ENCODE measurements around the gene MTFR1L. TPM values are rescaled to one million over a fixed set of nuclear protein-coding genes. Genes with fewer than 3 reads are reported as not detected.

The MTFR1L gene
- total and polyA plus RNA-seq, 2 donors from 2014 or later = 66.6 to 108 TPM

DNA sequence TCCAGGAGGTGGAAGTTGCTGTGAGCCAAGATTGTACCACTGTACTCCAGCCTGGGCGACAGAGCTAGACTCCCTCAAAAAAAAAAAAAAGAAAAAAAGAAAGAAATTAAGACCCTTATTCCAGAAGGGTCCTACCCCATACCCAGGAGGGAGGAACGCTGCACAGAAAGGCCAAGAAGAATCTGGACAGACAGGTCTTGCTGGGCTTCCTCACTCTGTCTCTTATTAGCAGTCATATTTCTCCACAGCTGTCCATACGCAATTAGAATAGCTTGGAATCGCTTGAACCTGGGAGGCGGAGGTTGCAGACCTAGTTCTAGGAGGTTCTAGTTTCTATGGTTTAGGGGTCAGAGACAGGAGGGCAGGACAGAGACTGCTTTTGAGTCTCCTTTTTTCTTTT lies 58.9 kb downstream of the MTFR1L start:
- intact Hi-C loops (cut with DNase I) = no loop called here

DNA sequence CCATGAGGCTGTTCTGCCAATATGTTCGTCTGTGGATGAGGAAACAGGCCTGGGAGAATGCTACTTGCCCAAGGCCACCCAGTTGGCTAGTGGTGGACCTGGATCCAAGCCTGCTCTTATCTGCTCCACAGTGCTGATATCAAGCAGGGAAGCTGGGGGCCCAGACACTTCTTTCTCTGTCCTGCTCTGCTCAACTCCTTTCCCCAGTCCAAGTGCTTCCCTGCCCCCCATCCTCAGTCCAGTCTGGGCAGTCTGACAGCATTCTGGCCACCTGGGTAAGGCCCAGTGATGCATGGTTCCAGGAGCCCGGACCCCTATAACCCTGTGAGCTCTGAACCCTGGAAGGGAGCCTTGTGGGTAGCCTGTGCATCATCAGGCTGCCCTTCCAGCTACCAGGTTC lies 59.9 kb downstream of the MTFR1L start:
- Histone ChIP-seq H3K27ac (ENCODE audit: low read depth in 2 of 2, low read length in 2 of 2) (no peak overlapping the region), H3K4me1 (ENCODE audit: control insufficient read depth in 2 of 3, insufficient read depth in 2 of 3, low read depth in 1 of 3, low read length in 3 of 3) (peaks cover 0 to 13% (median 0%) of the 10 kb centered on the region in 3 donors)
- FAIRE-seq = no peak

More for the DNA sequence above, 58.9 kb downstream of the MTFR1L start:
- Histone ChIP-seq H3K4me1 (ENCODE audit: control insufficient read depth in 2 of 3, insufficient read depth in 2 of 3, low read depth in 1 of 3, low read length in 3 of 3) (peaks cover 0 to 19% (median 0%) of the 10 kb centered on the region in 3 donors), H3K36me3 (ENCODE audit: control insufficient read depth in 2 of 3, insufficient read depth in 3 of 3, low read length in 3 of 3) (no peaks in the 10 kb centered on the region), H3K9ac (ENCODE audit: low read length in 3 of 3) (no peak overlapping the region), H3K27me3 (ENCODE audit: control insufficient read depth, insufficient read depth, low read length) (no peaks in the 10 kb centered on the region), H3K27ac (ENCODE audit: low read depth in 2 of 2, low read length in 2 of 2) (no peak overlapping the region), H3K4me3 (ENCODE audit: low read length in 3 of 3) (no peak overlapping the region), H3K9me3 (ENCODE audit: control insufficient read depth in 2 of 3, insufficient read depth in 1 of 3, low read length in 3 of 3) (no peaks in the 10 kb centered on the region)
- no peak for DNase-seq
- no peak for FAIRE-seq
- TF ChIP-seq, protein P1, sequence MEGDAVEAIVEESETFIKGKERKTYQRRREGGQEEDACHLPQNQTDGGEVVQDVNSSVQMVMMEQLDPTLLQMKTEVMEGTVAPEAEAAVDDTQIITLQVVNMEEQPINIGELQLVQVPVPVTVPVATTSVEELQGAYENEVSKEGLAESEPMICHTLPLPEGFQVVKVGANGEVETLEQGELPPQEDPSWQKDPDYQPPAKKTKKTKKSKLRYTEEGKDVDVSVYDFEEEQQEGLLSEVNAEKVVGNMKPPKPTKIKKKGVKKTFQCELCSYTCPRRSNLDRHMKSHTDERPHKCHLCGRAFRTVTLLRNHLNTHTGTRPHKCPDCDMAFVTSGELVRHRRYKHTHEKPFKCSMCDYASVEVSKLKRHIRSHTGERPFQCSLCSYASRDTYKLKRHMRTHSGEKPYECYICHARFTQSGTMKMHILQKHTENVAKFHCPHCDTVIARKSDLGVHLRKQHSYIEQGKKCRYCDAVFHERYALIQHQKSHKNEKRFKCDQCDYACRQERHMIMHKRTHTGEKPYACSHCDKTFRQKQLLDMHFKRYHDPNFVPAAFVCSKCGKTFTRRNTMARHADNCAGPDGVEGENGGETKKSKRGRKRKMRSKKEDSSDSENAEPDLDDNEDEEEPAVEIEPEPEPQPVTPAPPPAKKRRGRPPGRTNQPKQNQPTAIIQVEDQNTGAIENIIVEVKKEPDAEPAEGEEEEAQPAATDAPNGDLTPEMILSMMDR (IDR thresholded peaks at IDR 0.05; ENCODE audit: borderline replicate concordance, extremely low read depth, insufficient read depth) = no peak

DNA sequence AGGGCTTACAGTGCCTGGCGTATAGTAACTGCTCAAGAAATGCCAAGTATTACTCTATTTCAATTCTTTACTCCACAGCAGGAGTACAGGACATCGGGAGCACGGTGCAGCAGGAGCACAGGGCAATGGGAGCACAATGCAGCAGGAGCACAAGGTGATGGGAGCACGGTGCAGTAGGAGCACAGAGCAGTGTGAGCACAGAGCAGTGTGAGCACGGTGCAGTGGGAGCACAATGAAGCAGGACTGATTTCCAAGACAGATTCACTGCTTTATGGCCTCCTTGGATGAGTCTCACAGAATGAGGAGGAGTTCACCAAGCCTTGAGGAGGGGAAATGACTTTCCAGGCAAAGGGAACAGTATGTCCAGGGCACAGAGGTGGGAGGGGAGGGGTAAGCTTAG lies 60.8 kb downstream of the MTFR1L start:
- intact Hi-C loops (cut with DNase I) = no loop called here
- Histone ChIP-seq H3K36me3 (ENCODE audit: control insufficient read depth in 2 of 3, insufficient read depth in 3 of 3, low read length in 3 of 3) (no peaks in the 10 kb centered on the region), H3K9me3 (ENCODE audit: control insufficient read depth in 2 of 3, insufficient read depth in 1 of 3, low read length in 3 of 3) (no peaks in the 10 kb centered on the region), H3K4me1 (ENCODE audit: control insufficient read depth in 2 of 3, insufficient read depth in 2 of 3, low read depth in 1 of 3, low read length in 3 of 3) (peaks cover 0 to 9% (median 0%) of the 10 kb centered on the region in 3 donors), H3K27me3 (ENCODE audit: control insufficient read depth, insufficient read depth, low read length) (no peaks in the 10 kb centered on the region), H3K4me3 (ENCODE audit: low read length in 3 of 3) (no peak overlapping the region), H3K9ac (ENCODE audit: low read length in 3 of 3) (no peak overlapping the region), H3K27ac (ENCODE audit: low read depth in 2 of 2, low read length in 2 of 2) (no peak overlapping the region)
- DNase-seq (no peak), FAIRE-seq (no peak)
- TF ChIP-seq, protein P1 (IDR thresholded peaks at IDR 0.05; ENCODE audit: borderline replicate concordance, extremely low read depth, insufficient read depth) = no peak

More for the DNA sequence above, 59.9 kb downstream of the MTFR1L start:
- intact Hi-C loops (cut with DNase I) = no loop called here
- TF ChIP-seq, protein P1 (IDR thresholded peaks at IDR 0.05; ENCODE audit: borderline replicate concordance, extremely low read depth, insufficient read depth) = no peak
- Histone ChIP-seq H3K9me3 (ENCODE audit: control insufficient read depth in 2 of 3, insufficient read depth in 1 of 3, low read length in 3 of 3) (no peaks in the 10 kb centered on the region), H3K9ac (ENCODE audit: low read length in 3 of 3) (no peak overlapping the region), H3K36me3 (ENCODE audit: control insufficient read depth in 2 of 3, insufficient read depth in 3 of 3, low read length in 3 of 3) (no peaks in the 10 kb centered on the region), H3K27me3 (ENCODE audit: control insufficient read depth, insufficient read depth, low read length) (no peaks in the 10 kb centered on the region), H3K4me3 (ENCODE audit: low read length in 3 of 3) (no peak overlapping the region)
- peak in 2 of 5 donors; percentile 20 to 37 for DNase-seq

DNA sequence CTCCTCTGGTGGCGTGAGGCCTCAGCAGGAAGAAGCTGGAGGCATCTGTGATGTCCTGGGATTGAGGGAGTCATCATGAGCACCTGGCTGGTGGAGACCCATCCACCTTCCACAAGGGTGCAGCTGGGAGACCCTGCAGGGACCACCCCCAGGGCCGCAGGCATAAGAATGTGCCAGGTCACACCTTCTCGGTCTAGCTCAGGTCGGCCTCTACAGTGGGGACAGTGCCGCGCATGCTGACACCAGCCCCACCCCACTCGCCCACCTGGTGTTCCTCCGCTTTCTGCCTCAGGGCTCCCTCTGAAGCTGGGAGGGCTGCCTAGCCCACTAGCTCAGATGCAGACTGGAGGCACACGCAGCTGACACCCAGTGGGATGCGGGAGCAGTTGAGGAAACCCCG lies 61.5 kb downstream of the MTFR1L start:
- Histone ChIP-seq H3K27ac (ENCODE audit: low read depth in 2 of 2, low read length in 2 of 2) (no peak overlapping the region), H3K9me3 (ENCODE audit: control insufficient read depth in 2 of 3, insufficient read depth in 1 of 3, low read length in 3 of 3) (no peaks in the 10 kb centered on the region), H3K27me3 (ENCODE audit: control insufficient read depth, insufficient read depth, low read length) (no peaks in the 10 kb centered on the region), H3K36me3 (ENCODE audit: control insufficient read depth in 2 of 3, insufficient read depth in 3 of 3, low read length in 3 of 3) (no peaks in the 10 kb centered on the region), H3K9ac (ENCODE audit: low read length in 3 of 3) (no peak overlapping the region), H3K4me1 (ENCODE audit: control insufficient read depth in 2 of 3, insufficient read depth in 2 of 3, low read depth in 1 of 3, low read length in 3 of 3) (peaks cover 0 to 5% (median 0%) of the 10 kb centered on the region in 3 donors), H3K4me3 (ENCODE audit: low read length in 3 of 3) (no peak overlapping the region)
- FAIRE-seq (no peak), DNase-seq (no peak)
- intact Hi-C loops (cut with DNase I) = no loop called here
- TF ChIP-seq, protein P1 (IDR thresholded peaks at IDR 0.05; ENCODE audit: borderline replicate concordance, extremely low read depth, insufficient read depth) = no peak

Measured in kidney (tissue), 14 donors.